Brain microvascular endothelial cell (primary cell): Measurements from ENCODE around the gene CCM2.
"Not testable (repeated sequence)": the region's sequence is repeated elsewhere in the genome, so short reads cannot be mapped to it uniquely, and the experiment has no call there.

Experiments
- DNase-seq: peaks from one replicate; pipeline ENCODE4 v3.0.0-alpha.2; 2020
- H3K27ac ChIP-seq: fragments of 250-450 bp; sonication (Bioruptor Pico); 2 replicates; pipeline ENCODE4 v1.5.1; 2020; ENCODE audit warnings: mild to moderate bottlenecking, moderate library complexity
- H3K27me3 ChIP-seq: fragments of 250-450 bp; sonication (Bioruptor Pico); replicated peaks from 2 replicates; pipeline ENCODE4 v1.5.1; 2020; ENCODE audit warnings: mild to moderate bottlenecking
- H3K36me3 ChIP-seq: fragments of 250-450 bp; sonication (Bioruptor Pico); replicated peaks from 2 replicates; pipeline ENCODE4 v1.5.1; 2020; ENCODE audit warnings: mild to moderate bottlenecking
- H3K4me3 ChIP-seq: 2 replicates; pipeline ENCODE4 v1.5.1; 2011; ENCODE audit warnings: low read depth, mild to moderate bottlenecking, control low read depth, low read length, moderate library complexity
- CTCF ChIP-seq: IDR thresholded peaks from 2 replicates; pipeline ENCODE4 v1.5.1; 2011; ENCODE audit warnings: low read depth, mild to moderate bottlenecking, moderate library complexity, low read length, control low read depth, inconsistent platforms; ENCODE audit errors: missing control alignments
- in situ Hi-C: cut with HindIII; loops from 2 replicates; pipeline ENCODE4 v1.10.0; 2017; ENCODE audit warnings: low sequenced_read_pairs, low pct_ligation_motif_present

CCM2 gene

DNA sequence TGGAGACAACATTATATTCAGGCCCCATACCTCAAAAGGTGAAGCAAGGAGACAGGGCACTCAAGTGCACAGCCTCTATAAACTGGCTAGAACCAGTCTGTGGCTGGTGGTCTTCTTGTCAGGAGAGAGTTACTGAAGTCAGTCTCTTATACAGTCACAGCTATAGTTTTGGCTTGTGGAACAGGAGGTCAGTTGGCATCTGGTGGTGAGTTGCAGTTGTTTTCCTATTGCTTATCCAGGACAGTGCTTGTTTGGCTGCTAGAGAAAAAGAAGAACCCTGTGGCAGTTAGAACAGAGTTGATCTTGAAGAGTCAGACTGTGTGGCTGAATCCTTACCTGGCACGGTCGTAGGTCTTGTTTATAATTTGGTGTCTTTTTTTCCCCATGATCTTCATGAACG is 17.3 kb downstream of the CCM2 start:
- in situ Hi-C loops = no loop called here
- no peak overlapping the region for H3K27ac ChIP-seq
- H3K4me3 ChIP-seq = no peak overlapping the region
- peaks cover 3% of the 10 kb centered on the region for H3K36me3 ChIP-seq
- no peak for TF ChIP-seq CTCF
- no peaks in the 10 kb centered on the region for H3K27me3 ChIP-seq
- no peak for DNase-seq

DNA sequence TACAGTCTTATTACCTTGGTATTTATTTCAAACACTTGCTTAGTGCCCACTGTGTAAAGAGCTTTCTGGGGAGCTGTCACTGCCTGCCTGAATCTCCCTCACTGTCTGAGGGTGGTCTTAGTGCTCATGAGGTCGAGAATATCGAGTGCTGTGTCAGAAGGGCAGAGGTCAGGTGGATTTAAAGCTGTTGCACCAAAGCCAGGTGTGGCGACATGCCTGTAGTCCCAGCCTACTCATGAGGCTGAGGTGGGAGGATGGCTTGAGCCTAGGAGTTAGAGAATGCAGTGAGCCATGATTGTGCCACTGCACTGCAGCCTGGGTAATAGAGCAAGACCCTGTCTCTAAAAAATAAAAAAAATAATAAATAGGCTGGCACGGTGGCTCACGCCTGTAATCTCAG is 20.9 kb downstream of the CCM2 start:
- no peak for TF ChIP-seq CTCF
- H3K4me3 ChIP-seq = no peak overlapping the region
- peaks cover 3% of the 10 kb centered on the region for H3K36me3 ChIP-seq
- in situ Hi-C loops = no loop called here
- H3K27me3 ChIP-seq = no peaks in the 10 kb centered on the region
- H3K27ac ChIP-seq = no peak overlapping the region
- no peak for DNase-seq

DNA sequence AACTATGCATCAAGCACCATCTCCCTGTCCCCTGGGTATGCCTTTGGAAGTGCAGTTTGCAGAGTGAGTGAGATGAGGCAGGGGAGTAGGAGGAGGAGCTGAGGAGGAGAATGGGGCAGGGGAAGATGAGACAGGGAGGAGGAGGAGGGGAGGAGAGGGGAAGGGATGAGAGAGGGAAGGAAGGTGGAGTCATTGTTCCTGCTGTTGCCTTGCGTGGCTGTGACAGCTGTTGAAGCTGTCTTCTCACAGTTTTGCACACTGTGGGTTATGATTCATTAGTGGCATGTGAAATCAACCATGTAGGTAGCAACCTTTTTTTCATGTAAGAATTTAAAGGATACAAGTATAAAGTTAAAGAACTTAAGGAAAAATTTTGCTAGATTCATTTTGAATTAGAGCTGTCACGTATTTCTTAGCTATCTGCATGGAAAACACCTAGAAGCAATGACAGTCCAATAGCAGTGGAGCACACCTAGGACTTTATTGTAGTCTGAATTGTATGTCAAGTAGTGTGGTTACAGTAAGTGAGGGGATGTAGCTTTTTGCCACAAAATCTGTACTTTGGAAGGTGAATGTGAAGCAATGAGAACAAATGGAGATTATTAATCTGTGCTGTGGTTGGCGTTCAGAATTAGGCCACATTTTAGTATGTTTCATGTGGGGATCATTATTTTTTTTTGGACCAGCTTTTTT is 21.7 kb downstream of the CCM2 start:
- no peak overlapping the region for H3K27ac ChIP-seq
- H3K4me3 ChIP-seq = no peak overlapping the region
- no peak for TF ChIP-seq CTCF
- peak; percentile 57 for DNase-seq
- no peaks in the 10 kb centered on the region for H3K27me3 ChIP-seq
- in situ Hi-C loops = no loop called here
- H3K36me3 ChIP-seq = peaks cover 3% of the 10 kb centered on the region

DNA sequence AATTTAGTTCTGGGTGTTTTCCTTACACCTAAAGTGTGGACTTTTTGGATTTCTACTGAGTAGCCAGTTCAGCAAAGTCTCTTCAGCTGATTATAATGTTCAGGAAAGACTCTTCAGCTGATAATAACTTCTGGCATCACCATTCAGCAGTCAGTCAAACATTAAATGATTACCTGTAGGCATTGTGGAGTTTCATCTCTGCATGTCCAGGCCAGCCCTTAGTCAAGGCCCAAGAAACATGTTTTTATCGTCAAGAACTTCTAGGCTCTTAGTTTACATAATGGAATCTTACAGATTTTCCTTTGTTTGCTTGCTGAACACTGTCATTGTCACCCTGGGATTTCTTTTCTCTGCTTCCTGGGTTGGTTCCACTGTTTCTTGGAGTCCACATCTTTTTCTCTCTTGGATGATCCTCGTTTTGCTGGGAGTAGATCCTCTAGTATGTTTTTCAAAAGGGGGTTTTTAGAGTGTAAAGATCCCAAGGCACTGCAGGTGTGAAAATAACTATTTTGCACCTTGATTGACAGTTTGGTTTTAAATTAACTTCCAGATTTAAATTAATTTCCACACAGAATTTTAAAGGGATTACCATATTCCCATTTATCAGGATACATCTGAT is 24.2 kb downstream of the CCM2 start:
- DNase-seq = no peak
- no peak overlapping the region for H3K4me3 ChIP-seq
- H3K27ac ChIP-seq = no peak overlapping the region
- in situ Hi-C loops = no loop called here
- H3K27me3 ChIP-seq = no peaks in the 10 kb centered on the region
- peaks cover 7% of the 10 kb centered on the region for H3K36me3 ChIP-seq
- no peak for TF ChIP-seq CTCF

GRCh38 chr7:45025473-45025872 is 25.5 kb downstream of the CCM2 start:
- in situ Hi-C loops, H3K36me3 ChIP-seq, DNase-seq, H3K27me3 ChIP-seq, H3K27ac ChIP-seq, H3K4me3 ChIP-seq: not testable (repeated sequence)

- peaks cover 6% of the 10 kb centered on the region for H3K36me3 ChIP-seq
- H3K27ac ChIP-seq = no peak overlapping the region
- TF ChIP-seq CTCF = no peak
- no peak for DNase-seq
- H3K27me3 ChIP-seq = no peaks in the 10 kb centered on the region
- no peak overlapping the region for H3K4me3 ChIP-seq
- in situ Hi-C loops = no loop called here
Measured at GRCh38 chr7:45026013-45026412, 26.0 kb downstream of the CCM2 start.
